GM12892 (cell line): ENCODE results near the gene TMLHE.
"Not testable (repeated sequence)": the region's sequence is repeated elsewhere in the genome, so short reads cannot be mapped to it uniquely, and the experiment has no call there.

ENCODE experiments used
- POLR2A ChIP-seq: IDR thresholded peaks from 2 replicates; pipeline ENCODE4 v1.6.1; 2011; ENCODE audit warnings: low read depth, low read length, control low read depth
- POLR2AphosphoS5 ChIP-seq: IDR thresholded peaks from 2 replicates; pipeline ENCODE4 v1.6.1; 2011; ENCODE audit warnings: low read depth, low read length, control low read depth
- TAF1 ChIP-seq: IDR thresholded peaks from 2 replicates; pipeline ENCODE4 v1.6.1; 2011; ENCODE audit warnings: low read depth, mild to moderate bottlenecking, control low read depth, low read length, borderline replicate concordance

DNA sequence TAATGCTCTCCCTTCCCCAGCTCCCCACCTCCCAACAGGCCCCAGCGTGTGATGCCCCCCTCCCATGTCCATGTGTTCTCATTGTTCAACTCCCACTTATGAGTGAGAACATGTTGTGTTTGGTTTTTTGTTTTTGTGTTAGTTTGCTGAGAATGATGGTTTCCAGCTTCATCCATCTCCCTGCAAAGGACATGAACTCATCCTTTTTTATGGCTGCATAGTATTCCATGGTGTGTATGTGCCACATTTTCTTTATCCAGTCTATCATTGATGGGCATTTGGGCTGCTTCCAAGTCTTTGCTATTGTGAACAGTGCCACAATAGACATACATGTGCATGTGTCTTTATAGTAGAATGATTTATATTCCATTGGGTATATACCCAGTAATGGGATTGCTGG, 22.3 kb upstream of the TMLHE start:
- not testable (repeated sequence) for TF ChIP-seq POLR2AphosphoS5, TAF1, POLR2A
